Astrocyte (in vitro differentiated cells and primary cell): Measurements from ENCODE around the gene VAV1. TPM values are rescaled to one million over a fixed set of nuclear protein-coding genes. Genes with fewer than 3 reads are reported as not detected.

Experiments
- DNase-seq: peaks from one replicate; pipeline ENCODE4 v3.0.0-alpha.2; 2010; ENCODE audit warnings: low read depth
- FAIRE-seq: peaks from 2 replicates; lab custom pipeline; 2011; peaks lifted over from hg19 to GRCh38; lab: Jason Lieb, UNC
- H2AFZ ChIP-seq: 2 replicates; pipeline ENCODE4 v1.6.0; 2012; ENCODE audit warnings: low read depth, low read length, inconsistent platforms
- H3K27ac ChIP-seq: 2 replicates; pipeline ENCODE4 v1.5.1; 2011; ENCODE audit warnings: low read depth, low read length, inconsistent platforms
- H3K27me3 ChIP-seq: 2 replicates; pipeline ENCODE4 v1.6.0; 2011; ENCODE audit warnings: low read length, inconsistent platforms; ENCODE audit not compliant: insufficient read depth
- H3K36me3 ChIP-seq: 2 replicates; pipeline ENCODE4 v1.5.1; 2011; ENCODE audit warnings: low read length, inconsistent platforms; ENCODE audit not compliant: insufficient read depth
- H3K4me1 ChIP-seq: 2 replicates; pipeline ENCODE4 v1.5.1; 2011; ENCODE audit warnings: low read length, inconsistent platforms; ENCODE audit not compliant: insufficient read depth
- H3K4me2 ChIP-seq: 2 replicates; pipeline ENCODE4 v1.6.0; 2012; ENCODE audit warnings: low read length, inconsistent platforms
- H3K4me3 ChIP-seq: 2 replicates; pipeline ENCODE4 v1.5.1; 2011; ENCODE audit warnings: low read depth, mild to moderate bottlenecking, low read length, inconsistent platforms; ENCODE audit not compliant: insufficient read depth
- H3K79me2 ChIP-seq: 2 replicates; pipeline ENCODE4 v1.6.0; 2012; ENCODE audit warnings: mild to moderate bottlenecking, low read length, inconsistent platforms; ENCODE audit not compliant: insufficient read depth
- H3K9ac ChIP-seq: 2 replicates; pipeline ENCODE4 v1.6.0; 2012; ENCODE audit warnings: mild to moderate bottlenecking, low read length, inconsistent platforms
- H3K9me3 ChIP-seq: 2 replicates; pipeline ENCODE4 v1.5.1; 2012; ENCODE audit warnings: low read depth, mild to moderate bottlenecking, low read length, inconsistent platforms; ENCODE audit not compliant: insufficient read depth
- H4K20me1 ChIP-seq: 2 replicates; pipeline ENCODE4 v1.6.0; 2012; ENCODE audit warnings: low read length, inconsistent platforms; ENCODE audit not compliant: insufficient read depth
- H3K27ac Mint-ChIP-seq: one replicate; pipeline ENCODE4 v1.8.0; 2021; ENCODE audit warnings: mild to moderate bottlenecking, mixed read lengths; ENCODE audit not compliant: unreplicated experiment
- H3K27me3 Mint-ChIP-seq: one replicate; pipeline ENCODE4 v1.8.0; 2021; ENCODE audit warnings: low read depth, mixed read lengths; ENCODE audit not compliant: unreplicated experiment
- H3K36me3 Mint-ChIP-seq: one replicate; pipeline ENCODE4 v1.8.0; 2021; ENCODE audit warnings: low read depth, mixed read lengths; ENCODE audit not compliant: unreplicated experiment
- H3K4me1 Mint-ChIP-seq: one replicate; pipeline ENCODE4 v1.8.0; 2021; ENCODE audit warnings: low read depth, mixed read lengths; ENCODE audit not compliant: unreplicated experiment
- H3K4me3 Mint-ChIP-seq: one replicate; pipeline ENCODE4 v1.8.0; 2021; ENCODE audit warnings: mild to moderate bottlenecking, moderate library complexity, mixed read lengths; ENCODE audit not compliant: unreplicated experiment
- H3K9me3 Mint-ChIP-seq: one replicate; pipeline ENCODE4 v1.8.0; 2021; ENCODE audit warnings: mild to moderate bottlenecking, mixed read lengths; ENCODE audit not compliant: unreplicated experiment
- EZH2 ChIP-seq: IDR thresholded peaks from 2 replicates; pipeline ENCODE4 v1.6.1; 2012; ENCODE audit warnings: mild to moderate bottlenecking, low read length, inconsistent platforms; ENCODE audit not compliant: insufficient read depth
- total RNA-seq: library from RNA; stranded (reverse); gene quantifications from 2 replicates; pipeline ENCODE4 v1.2.1, GENCODE V29; 2021
- TF ChIP-seq, protein P1 (sequence below): IDR thresholded peaks from 2 replicates; pipeline ENCODE4 v1.5.1; 2011; ENCODE audit warnings: low read depth, mild to moderate bottlenecking, inconsistent platforms, low read length, moderate library complexity; ENCODE audit not compliant: insufficient read depth

Gene VAV1
- total RNA-seq, 1 donor from 2014 or later: not detected

DNA sequence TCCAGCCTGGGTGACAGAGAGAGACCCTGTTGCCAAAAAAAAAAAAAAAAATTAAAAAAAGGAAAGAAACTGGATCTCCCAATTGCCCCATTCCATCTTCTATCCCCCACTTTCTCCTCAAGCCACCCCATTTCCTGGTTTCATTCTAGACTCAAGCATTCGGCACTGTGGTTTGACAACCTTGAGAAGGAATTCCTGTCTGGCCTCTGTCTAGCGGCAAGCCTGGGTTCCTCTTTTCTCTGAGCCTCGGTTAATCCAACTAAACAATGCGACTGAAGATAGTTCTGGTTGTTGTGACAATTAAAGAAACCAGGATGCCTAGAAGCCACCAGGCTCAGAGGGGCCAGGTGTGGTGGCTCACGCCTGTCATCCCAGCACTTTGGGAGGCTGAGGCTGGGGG, 48.8 kb upstream of the VAV1 start:
- peaks cover 8% of the 10 kb centered on the region for H3K27me3 Mint-ChIP-seq
- TF ChIP-seq, protein P1, sequence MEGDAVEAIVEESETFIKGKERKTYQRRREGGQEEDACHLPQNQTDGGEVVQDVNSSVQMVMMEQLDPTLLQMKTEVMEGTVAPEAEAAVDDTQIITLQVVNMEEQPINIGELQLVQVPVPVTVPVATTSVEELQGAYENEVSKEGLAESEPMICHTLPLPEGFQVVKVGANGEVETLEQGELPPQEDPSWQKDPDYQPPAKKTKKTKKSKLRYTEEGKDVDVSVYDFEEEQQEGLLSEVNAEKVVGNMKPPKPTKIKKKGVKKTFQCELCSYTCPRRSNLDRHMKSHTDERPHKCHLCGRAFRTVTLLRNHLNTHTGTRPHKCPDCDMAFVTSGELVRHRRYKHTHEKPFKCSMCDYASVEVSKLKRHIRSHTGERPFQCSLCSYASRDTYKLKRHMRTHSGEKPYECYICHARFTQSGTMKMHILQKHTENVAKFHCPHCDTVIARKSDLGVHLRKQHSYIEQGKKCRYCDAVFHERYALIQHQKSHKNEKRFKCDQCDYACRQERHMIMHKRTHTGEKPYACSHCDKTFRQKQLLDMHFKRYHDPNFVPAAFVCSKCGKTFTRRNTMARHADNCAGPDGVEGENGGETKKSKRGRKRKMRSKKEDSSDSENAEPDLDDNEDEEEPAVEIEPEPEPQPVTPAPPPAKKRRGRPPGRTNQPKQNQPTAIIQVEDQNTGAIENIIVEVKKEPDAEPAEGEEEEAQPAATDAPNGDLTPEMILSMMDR: no peak
- no peak for TF ChIP-seq EZH2
- H3K4me1 Mint-ChIP-seq: peaks cover 2% of the 10 kb centered on the region
- no peak overlapping the region for H2AFZ ChIP-seq
- no peak overlapping the region for H3K27ac ChIP-seq
- H4K20me1 ChIP-seq: no peaks in the 10 kb centered on the region
- no peak overlapping the region for H3K4me3 Mint-ChIP-seq
- no peaks in the 10 kb centered on the region for H3K79me2 ChIP-seq
- no peak overlapping the region for H3K27ac Mint-ChIP-seq
- no peaks in the 10 kb centered on the region for H3K36me3 ChIP-seq
- no peak overlapping the region for H3K9ac ChIP-seq
- no peak overlapping the region for H3K4me3 ChIP-seq
- no peaks in the 10 kb centered on the region for H3K27me3 ChIP-seq
- peaks cover 3% of the 10 kb centered on the region for H3K9me3 Mint-ChIP-seq
- peaks cover 2% of the 10 kb centered on the region for H3K36me3 Mint-ChIP-seq
- no peaks in the 10 kb centered on the region for H3K4me1 ChIP-seq
- no peak for FAIRE-seq
- no peak overlapping the region for H3K4me2 ChIP-seq
- peak; percentile 11 for DNase-seq
- H3K9me3 ChIP-seq: no peaks in the 10 kb centered on the region

DNA sequence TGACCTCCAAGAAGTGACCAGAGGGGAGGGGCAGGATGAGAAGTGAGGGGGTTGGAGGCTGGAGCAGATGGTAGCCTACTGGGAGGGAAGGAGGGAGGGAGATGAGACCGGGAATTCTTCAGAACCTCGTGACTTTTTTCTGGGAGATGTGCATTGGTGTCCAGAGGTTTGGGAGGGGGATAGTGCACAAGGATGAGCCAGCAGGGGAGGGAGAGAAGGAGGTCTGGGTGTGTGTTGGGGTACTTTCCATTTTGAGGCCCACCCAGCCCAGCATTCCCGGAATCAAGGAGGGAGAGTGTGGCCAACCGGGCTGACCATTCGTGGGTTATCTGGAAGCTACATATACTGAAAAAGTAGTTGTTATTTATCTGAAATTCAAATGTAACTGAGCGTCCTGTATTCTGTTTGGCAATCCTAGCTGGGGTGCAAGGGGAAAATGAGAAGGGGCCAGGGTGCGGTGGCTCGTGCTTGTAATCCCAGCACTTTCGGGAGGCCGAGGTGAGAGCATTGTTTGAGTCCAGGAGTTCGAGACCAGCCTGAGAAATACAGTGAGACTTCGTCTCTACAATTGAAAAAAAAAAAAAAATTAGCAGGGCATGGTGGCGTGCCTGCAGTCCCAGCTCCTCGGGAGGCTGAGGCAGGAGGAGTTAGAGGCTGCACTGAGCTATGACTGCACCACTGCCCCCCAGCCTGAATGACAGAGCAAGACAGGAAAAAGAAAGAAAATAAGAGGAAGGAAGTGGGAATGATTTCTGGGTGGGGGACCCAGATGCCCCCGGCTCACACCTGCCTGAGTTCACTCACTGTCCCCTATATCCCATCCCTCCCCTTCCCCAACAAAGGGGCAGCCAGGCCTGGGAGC, 47.6 kb upstream of the VAV1 start:
- Histone ChIP-seq H3K79me2 (no peaks in the 10 kb centered on the region), H2AFZ (no peak overlapping the region), H3K9ac (no peak overlapping the region), H4K20me1 (no peaks in the 10 kb centered on the region), H3K36me3 (no peaks in the 10 kb centered on the region), H3K4me1 (no peaks in the 10 kb centered on the region), H3K9me3 (no peaks in the 10 kb centered on the region), H3K27me3 (no peaks in the 10 kb centered on the region), H3K27ac (no peak overlapping the region), H3K4me3 (no peak overlapping the region), H3K4me2 (no peak overlapping the region)
- Mint-ChIP-seq H3K27ac (no peak overlapping the region), H3K9me3 (peaks cover under 1% of the 10 kb centered on the region), H3K36me3 (peaks cover 5% of the 10 kb centered on the region), H3K4me3 (no peak overlapping the region), H3K4me1 (peaks cover 2% of the 10 kb centered on the region), H3K27me3 (peaks cover 3% of the 10 kb centered on the region)
- DNase-seq (no peak), FAIRE-seq (no peak)
- TF ChIP-seq EZH2: no peak
- TF ChIP-seq, protein P1: no peak
